GM21381 (cell line): ENCODE measurements around the gene PLAGL1.
"Not testable (repeated sequence)": the region's sequence is repeated elsewhere in the genome, so short reads cannot be mapped to it uniquely, and the experiment has no call there.

Source experiments
- ATAC-seq: cut with Tn5 transposase; IDR thresholded peaks from one replicate; pipeline ENCODE4 v1.9.1; 2021; ENCODE audit warnings: mild to moderate bottlenecking, moderate library complexity; ENCODE audit not compliant: unreplicated experiment

The PLAGL1 gene

GRCh38 chr6:144009628-144010027, 1.6 kb upstream of the PLAGL1 start:
- not testable (repeated sequence) for ATAC-seq

GRCh38 chr6:144008846-144009245, 787 bp upstream of the PLAGL1 start:
- ATAC-seq: no peak

GRCh38 chr6:144007478-144008119, 460 bp downstream of the PLAGL1 start:
- peak; percentile 41 for ATAC-seq

DNA sequence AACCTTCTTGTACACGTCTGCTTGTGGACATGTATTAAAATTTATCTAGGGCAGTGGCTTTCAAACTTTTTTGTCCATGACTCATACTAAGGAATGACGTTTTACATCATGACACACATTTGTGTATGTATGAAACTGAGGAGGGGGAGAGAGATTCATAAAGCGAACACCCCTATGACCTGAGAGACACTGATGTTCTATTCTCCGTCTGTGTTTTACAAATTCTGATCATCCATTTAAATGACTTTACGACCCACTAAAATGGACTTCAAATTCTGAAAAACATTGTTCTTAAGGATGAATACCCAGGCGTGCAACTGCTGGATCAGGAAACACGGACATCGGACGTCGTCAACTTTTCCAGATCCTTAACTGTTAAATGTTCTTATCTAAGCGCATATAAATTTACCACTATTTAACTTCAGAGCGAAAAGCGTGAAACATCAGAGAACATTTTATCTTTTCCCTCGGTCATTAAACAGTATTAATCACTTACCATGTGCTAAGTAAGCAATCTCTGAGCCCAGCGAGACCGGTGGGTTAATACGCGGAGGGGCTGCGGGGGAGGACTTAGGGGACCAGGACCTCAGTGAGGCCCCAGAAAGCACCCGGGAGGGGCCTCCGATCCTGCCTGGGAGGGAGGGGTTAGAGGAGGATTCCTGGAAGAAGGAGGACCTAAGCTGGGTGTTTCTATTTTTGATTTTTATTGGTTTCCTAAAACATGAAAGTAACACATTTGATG, 1.2 kb downstream of the PLAGL1 start:
- ATAC-seq: no peak

DNA sequence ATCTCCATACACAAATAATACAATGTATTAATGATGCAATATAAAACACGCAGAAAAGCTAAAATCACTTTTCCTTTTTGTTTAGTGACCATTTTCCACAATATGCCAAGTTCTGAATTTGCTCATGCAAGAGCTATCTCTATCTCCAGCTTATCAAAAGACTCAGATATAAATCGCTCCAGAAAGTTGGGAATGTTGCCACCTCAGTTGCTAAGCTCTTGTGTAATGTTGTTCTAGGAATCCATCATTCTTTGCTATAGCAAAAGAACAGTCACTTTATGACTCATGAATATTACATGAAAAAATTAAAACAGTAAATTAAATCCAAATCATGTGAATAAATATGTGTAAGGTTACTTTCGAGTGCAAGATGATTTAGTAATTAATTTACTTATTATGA, 8.7 kb downstream of the PLAGL1 start:
- no peak for ATAC-seq

GRCh38 chr6:143998686-143999085, 9.4 kb downstream of the PLAGL1 start:
- ATAC-seq: no peak

GRCh38 chr6:143993965-143994646, 14.0 kb downstream of the PLAGL1 start:
- ATAC-seq: no peak

- no peak for ATAC-seq
These were observed 15.8 kb downstream of the PLAGL1 start for GRCh38 chr6:143992285-143992684.

DNA sequence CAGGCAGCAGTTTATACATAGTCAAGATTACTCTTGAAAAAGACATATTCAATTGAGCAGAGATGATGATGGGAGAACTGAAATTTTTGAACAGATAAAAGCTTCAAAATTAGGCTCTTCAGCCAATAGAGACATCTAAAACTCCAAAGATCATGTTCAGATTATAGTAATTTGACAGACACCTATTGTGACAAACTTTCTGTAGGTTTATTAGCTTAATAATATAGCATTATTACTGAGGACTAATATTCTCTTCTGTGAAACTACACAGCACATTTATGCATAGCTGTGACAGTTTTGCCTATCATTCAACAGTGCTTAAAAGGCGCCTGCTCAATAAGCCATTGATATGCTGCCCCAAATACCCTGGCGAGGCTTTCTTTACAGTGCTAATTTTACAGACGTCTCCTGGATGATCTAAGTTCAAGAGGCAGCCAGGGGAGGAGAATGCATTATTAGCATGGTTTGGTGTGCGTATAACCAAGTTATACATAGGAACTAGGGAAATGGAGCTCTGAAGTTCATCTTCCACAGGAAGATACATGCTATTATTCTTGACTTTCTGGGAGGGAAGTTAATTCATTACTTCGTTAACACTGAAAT, 21.5 kb downstream of the PLAGL1 start:
- no peak for ATAC-seq

GRCh38 chr6:143984666-143985065, 23.4 kb downstream of the PLAGL1 start:
- ATAC-seq: no peak

DNA sequence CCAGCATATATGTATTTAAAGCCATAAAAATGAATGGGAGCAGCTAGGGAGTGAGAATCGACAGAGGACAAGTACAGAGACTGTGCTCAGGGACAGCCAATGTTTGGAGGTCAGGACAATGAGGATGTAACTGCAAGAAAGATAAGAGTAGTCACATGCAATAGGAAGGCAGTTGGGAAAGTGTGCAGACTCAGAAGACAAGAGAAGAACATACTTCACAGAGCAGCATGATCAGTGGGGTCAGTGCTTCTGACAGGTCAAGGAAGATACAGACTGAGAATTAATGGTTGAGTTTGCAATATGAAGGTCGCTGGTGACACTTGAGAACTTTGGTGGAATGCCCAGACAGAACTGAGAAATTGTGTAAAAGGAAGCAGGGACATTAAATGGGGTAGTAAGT, 25.1 kb downstream of the PLAGL1 start:
- no peak for ATAC-seq

DNA sequence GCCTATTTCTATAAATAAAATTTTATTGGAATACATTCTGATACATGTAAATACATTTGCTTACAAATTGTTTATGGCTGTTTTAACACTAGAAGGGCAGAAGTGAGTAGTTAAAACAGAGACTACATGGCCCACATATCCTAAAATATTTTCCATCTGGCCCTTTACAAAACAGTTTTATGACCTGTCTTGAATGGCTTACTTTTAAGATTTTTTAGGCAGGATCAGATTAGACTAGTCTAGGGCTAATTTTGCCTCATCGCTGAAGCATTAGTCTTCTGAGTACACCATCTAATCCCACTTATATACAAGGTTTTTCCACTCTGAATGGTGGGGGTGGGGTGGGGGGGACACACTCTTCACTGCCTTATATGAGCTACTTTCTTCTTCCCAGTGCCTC, 27.1 kb downstream of the PLAGL1 start:
- ATAC-seq: no peak

DNA sequence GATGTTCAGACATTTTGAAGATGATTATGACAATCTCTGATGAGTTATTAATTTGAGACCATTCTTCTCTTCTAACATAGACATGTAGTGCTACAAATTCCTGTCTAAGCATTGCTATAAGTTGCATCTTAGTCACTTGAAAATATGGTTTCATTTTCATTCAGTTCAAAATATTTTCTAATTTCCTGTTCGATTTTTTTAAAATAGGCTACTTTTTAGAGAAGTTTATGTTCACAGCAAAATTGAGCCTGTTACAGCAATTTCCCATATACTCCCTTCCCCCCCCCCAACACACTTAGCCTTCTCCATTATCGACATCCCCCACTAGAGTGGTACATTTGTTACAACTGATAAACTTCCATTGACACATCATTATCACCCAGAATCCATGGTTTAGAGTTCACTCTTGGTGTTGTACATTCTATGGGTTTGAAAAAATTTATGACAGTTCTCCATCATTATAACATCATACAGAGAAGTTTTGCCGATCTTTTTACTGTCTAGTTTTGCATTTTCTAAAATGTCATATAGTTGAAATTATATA, 31.2 kb downstream of the PLAGL1 start:
- ATAC-seq: no peak

- no peak for ATAC-seq
These were observed 34.0 kb downstream of the PLAGL1 start for GRCh38 chr6:143974089-143974488.

DNA sequence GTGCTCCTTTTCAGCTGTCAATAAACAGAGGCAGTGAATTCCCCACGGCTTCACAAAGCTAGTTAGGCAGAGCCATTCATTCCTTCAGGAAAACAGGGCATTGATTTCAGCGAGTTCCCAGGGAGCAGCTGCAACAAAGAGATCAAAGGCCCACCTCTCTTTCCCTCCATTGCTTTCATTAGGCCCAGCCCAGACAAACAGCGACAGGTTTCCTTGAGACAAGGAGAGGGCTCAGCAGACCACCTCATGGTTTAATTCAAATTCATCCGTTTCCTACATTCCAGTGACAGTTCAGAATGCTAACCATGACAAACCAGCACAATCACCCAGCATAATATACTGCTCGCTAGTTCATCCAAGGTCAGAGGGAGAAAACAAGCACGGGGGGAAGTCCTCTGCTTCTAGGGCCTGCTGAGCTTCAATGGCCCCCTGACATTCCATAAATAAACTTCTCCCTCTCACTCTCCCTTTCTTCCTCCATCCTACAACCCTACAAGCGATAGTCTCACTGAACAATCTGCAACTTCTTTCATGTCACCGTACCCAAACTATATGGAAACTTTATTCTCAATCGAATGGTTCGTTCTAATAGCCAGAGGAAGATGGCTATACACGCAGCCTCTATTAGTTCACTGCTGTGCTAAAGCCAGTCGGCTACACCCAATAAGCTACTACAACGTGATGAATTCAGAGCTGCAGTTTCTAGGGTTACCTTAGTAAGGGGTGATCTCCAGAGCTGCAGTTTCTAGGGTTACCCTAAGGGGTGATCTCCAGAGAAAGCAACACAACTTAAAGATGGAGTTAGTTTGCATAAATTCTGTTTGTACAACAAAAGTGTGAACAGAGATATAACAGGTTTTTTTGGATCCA, 34.7 kb downstream of the PLAGL1 start:
- ATAC-seq: no peak

- no peak for ATAC-seq
These were observed 36.4 kb downstream of the PLAGL1 start for GRCh38 chr6:143971482-143972205.

DNA sequence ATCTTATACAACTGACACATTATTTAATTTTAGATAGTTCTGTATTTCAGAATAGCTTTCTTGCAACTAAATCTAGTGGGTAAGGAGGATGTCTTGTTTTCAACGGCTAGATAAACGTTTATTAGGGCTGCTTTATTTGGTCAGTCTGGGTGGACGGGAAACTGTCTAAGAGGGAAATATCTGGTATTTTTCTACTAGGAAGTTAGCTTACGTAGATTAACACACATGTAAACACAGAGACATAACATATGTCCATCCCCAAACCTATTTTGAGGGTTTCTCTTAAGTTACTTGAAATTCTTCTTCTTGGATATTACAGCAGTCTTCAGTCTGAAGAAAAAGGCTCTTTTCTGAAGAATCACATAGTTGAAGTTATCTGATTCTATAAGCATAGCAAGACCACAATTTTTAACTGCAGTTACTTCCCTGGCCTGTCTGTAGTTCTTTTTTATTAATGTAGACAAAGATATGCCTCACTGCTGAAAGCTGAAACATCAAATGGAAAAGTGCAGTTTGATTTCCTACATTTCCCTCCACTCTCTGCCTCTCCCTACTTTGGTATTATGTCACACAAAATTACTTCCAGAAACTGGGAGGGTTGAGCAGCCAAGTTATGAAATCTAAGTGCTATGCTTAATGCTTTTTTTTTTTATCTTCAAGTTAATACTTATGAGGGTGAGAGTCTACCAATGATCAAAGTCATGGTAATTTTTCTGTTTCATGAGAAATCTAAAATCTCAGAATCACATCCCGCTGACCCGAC, 37.4 kb downstream of the PLAGL1 start:
- no peak for ATAC-seq

- no peak for ATAC-seq
These were observed 39.0 kb downstream of the PLAGL1 start for GRCh38 chr6:143969077-143969476.
